Measurements from ENCODE around the gene CORO2A. TPM values are rescaled to one million over a fixed set of nuclear protein-coding genes. Genes with fewer than 3 reads are reported as not detected.

CORO2A gene
- total and polyA plus RNA-seq, 2 of the 13 experiments (the other 11 are each of a cell fraction or from before 2014, with no cell fraction given): 14.4 to 15.3 TPM

GRCh38 chr9:98192503-98193335, at the start of gene CORO2A (continued):
- peak; percentile 80; the same call in 1 of the 2 replicates for TF ChIP-seq KDM4B (CRISPR knock-in tag; IDR thresholded peaks at IDR 0.05)
- TF ChIP-seq TFDP1 (CRISPR knock-in tag; IDR thresholded peaks at IDR 0.05; ENCODE audit: borderline replicate concordance): peak; percentile 49; the same call in 1 of the 2 replicates
- peak; percentile 75 for TF ChIP-seq MYPOP (CRISPR knock-in tag; IDR thresholded peaks at IDR 0.05)
- no peak for TF ChIP-seq HDAC6 (IDR thresholded peaks at IDR 0.05; ENCODE audit: low read depth, low read length)
- TF ChIP-seq ZNF441 (CRISPR knock-in tag; IDR thresholded peaks at IDR 0.05; ENCODE audit: borderline replicate concordance): no peak
- TF ChIP-seq ZNF317 (CRISPR knock-in tag; IDR thresholded peaks at IDR 0.05): peak; percentile 60; the same call in 1 of the 2 replicates
- TF ChIP-seq PBX3 (CRISPR knock-in tag; IDR thresholded peaks at IDR 0.05; ENCODE audit: borderline replicate concordance): no peak
- no peak for TF ChIP-seq SRSF4 (IDR thresholded peaks at IDR 0.05; ENCODE audit: low read depth, low read length, poor library complexity, severe bottlenecking)
- no peak for TF ChIP-seq MTERF4 (CRISPR knock-in tag; IDR thresholded peaks at IDR 0.05)
- 0 out of 2 replicates have a peak, but pooled peaks have one; percentile 40 for TF ChIP-seq POGZ (CRISPR knock-in tag; IDR thresholded peaks at IDR 0.05)
- TF ChIP-seq ZNF710 (CRISPR knock-in tag; IDR thresholded peaks at IDR 0.05; ENCODE audit: borderline replicate concordance): peak; percentile 67
- TF ChIP-seq CREB1 (IDR thresholded peaks at IDR 0.05): no peak
- TF ChIP-seq CREB1 (CRISPR knock-in tag; IDR thresholded peaks at IDR 0.05): no peak
- TF ChIP-seq ZNF564 (CRISPR knock-in tag; IDR thresholded peaks at IDR 0.05): 0 out of 2 replicates have a peak, but pooled peaks have one; percentile 34
- TF ChIP-seq ZNF782 (CRISPR knock-in tag; IDR thresholded peaks at IDR 0.05; ENCODE audit: borderline replicate concordance): no peak
- no peak; the same call in 1 of the 2 replicates for TF ChIP-seq AHR (CRISPR knock-in tag; IDR thresholded peaks at IDR 0.05)
- TF ChIP-seq ZNF768 (CRISPR knock-in tag; IDR thresholded peaks at IDR 0.05): peak; percentile 69
- no peak for TF ChIP-seq HOMEZ (CRISPR knock-in tag; IDR thresholded peaks at IDR 0.05; ENCODE audit: low read depth)

Measured in HepG2 (cell line).